Spinal cord (tissue), 10 donors: ENCODE data around the gene ZNFX1. TPM values are rescaled to one million over a fixed set of nuclear protein-coding genes. Genes with fewer than 3 reads are reported as not detected.
"Not testable (repeated sequence)": the region's sequence is repeated elsewhere in the genome, so short reads cannot be mapped to it uniquely, and the experiment has no call there.

Source experiments
- DNase-seq, 6 donors: peaks; one replicate each; pipeline versions ENCODE4 v3.0.0 to v3.0.0-alpha.2; 2013 to 2015; ENCODE audit warnings: low spot score in 6 of 6, low read depth in 4 of 6
- H3K27ac ChIP-seq: one replicate; pipeline ENCODE4 v1.5.1; 2013; ENCODE audit warnings: low read depth, low read length, control low read depth
- H3K27me3 ChIP-seq: one replicate; pipeline ENCODE4 v1.6.1; 2013; ENCODE audit warnings: low read length; ENCODE audit not compliant: control insufficient read depth, insufficient read depth
- H3K36me3 ChIP-seq: one replicate; pipeline ENCODE4 v1.6.1; 2013; ENCODE audit warnings: low read length; ENCODE audit not compliant: control insufficient read depth, insufficient read depth
- H3K4me1 ChIP-seq: one replicate; pipeline ENCODE4 v1.6.1; 2013; ENCODE audit warnings: low read length; ENCODE audit not compliant: control insufficient read depth, insufficient read depth
- H3K4me3 ChIP-seq: one replicate; pipeline ENCODE4 v1.5.1; 2013; ENCODE audit warnings: low read depth, low read length, control low read depth
- H3K9me3 ChIP-seq: one replicate; pipeline ENCODE4 v1.6.1; 2013; ENCODE audit warnings: low read length; ENCODE audit not compliant: control insufficient read depth, insufficient read depth
- WGBS: methylation state at CpG from one replicate; pipeline ENCODE4 v1.1.5; 2013; ENCODE audit warnings: missing lambda C conversion rate; ENCODE audit not compliant: insufficient coverage; 5-methylcytosine and 5-hydroxymethylcytosine counted together
- polyA plus RNA-seq, 2 donors: library from polyadenylated mRNA; unstranded; fragments of 120-200 nt; gene quantifications; one replicate each; pipeline ENCODE4 v1.2.1, GENCODE V29; 2013; ENCODE audit not compliant: insufficient read length in 2 of 2
- small RNA-seq: library from RNA; depleted of rRNA; stranded (forward); fragments of <200 nt; gene quantifications from one replicate; pipeline ENCODE3, GENCODE V24; 2014; ENCODE audit warnings: low replicate concordance
- total RNA-seq, 2 donors: library from RNA; depleted of rRNA in 1 of 2; stranded (reverse); fragments of 120-200 nt in 1 of 2; fragments of >200 nt in 1 of 2; gene quantifications; one replicate each; pipeline versions ENCODE4 v1.2.3 to v1.2.4, GENCODE V29; 2013 to 2014
- donor health status: healthy.

The ZNFX1 gene
- total and polyA plus RNA-seq, 4 donors, result 14.2 to 26.5 (median 16.0) TPM

- no peaks in the 10 kb centered on the region for H3K27me3 ChIP-seq
- no peaks in the 10 kb centered on the region for H3K4me1 ChIP-seq
- no peaks in the 10 kb centered on the region for H3K36me3 ChIP-seq
- WGBS, result 71% methylated on average over 1 of the region's 9 CpGs
- no peak overlapping the region for H3K27ac ChIP-seq
- no peak for DNase-seq
- H3K9me3 ChIP-seq, result no peaks in the 10 kb centered on the region
- H3K4me3 ChIP-seq, result no peak overlapping the region
These were observed 74.1 kb downstream of the ZNFX1 start for GRCh38 chr20:49203746-49204145.

DNA sequence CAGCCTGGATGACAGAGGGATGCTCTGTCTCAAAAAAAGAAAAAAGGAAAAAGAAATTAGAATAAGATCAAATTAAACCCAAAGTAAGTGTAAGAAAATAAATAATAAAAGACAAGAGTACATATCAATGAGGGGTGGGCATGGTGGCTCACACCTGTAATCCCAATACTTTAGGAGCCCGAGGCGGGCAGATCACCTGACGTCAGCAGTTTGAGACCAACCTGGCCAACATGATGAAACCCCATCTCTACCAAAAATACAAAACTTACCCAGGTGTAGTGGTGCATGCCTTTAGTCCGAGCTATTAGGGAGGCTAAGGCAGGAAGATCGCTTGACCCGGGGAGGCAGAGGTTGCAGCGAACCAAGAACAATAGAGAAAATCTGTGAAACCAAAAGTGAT is 74.8 kb downstream of the ZNFX1 start:
- H3K4me1 ChIP-seq, result no peaks in the 10 kb centered on the region
- H3K27ac ChIP-seq, result no peak overlapping the region
- H3K36me3 ChIP-seq, result no peaks in the 10 kb centered on the region
- H3K9me3 ChIP-seq, result no peaks in the 10 kb centered on the region
- no peak overlapping the region for H3K4me3 ChIP-seq
- H3K27me3 ChIP-seq, result no peaks in the 10 kb centered on the region
- no peak for DNase-seq
- 100% methylated on average over 1 of the region's 7 CpGs for WGBS

DNA sequence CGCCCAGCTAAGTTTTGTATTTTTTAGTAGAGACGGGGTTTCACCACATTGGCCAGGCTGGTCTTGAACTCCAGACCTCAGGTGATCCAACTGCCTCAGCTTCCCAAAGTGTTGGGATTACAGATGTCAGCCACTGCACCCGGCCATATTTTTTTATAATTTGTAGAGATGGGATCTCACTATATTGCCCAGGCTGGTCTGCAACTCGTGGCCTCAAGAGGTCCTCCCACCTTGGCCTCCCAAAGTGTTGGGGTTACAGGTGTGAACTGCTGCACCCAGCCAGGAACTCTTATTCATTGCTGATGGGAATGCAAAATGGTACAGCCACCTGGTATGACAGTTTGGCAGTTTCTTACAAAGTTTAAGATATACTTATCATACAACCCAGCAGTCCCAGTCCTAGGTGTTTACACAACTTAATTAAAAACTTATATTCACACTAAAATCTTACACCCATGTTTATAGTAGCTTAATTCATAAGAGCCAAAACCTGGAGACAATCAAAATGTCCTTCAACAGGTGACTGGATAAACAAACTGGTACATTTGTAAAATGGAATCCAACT is 78.0 kb downstream of the ZNFX1 start:
- WGBS, result no CpG with 5 or more reads among the region's 4 CpGs

GRCh38 chr20:49192944-49193518 is 84.8 kb downstream of the ZNFX1 start:
- not testable (repeated sequence) for H3K27me3 ChIP-seq, DNase-seq, H3K4me1 ChIP-seq, H3K27ac ChIP-seq, H3K36me3 ChIP-seq, H3K9me3 ChIP-seq, H3K4me3 ChIP-seq
- 88% methylated on average over 10 of the region's 11 CpGs for WGBS

More for the DNA sequence above, 78.0 kb downstream of the ZNFX1 start:
- no peak overlapping the region for H3K27ac ChIP-seq
- no peaks in the 10 kb centered on the region for H3K27me3 ChIP-seq
- H3K4me3 ChIP-seq, result no peak overlapping the region
- H3K9me3 ChIP-seq, result no peaks in the 10 kb centered on the region
- no peaks in the 10 kb centered on the region for H3K36me3 ChIP-seq
- no peak for DNase-seq
- no peaks in the 10 kb centered on the region for H3K4me1 ChIP-seq

Small RNA genes within 50 kb of the gene (small RNA-seq; reads per million reads assigned to genes)
- gene SNORD12B (5,039 reads per million, percentile 100 among the genes with 10 or more reads in this experiment), gene SNORD12C (1,904 reads per million, percentile 100 among the genes with 10 or more reads in this experiment)

Other genes with a start within 250 kb of the ZNFX1 start
- gene CSE1L, start 231.7 kb downstream of the ZNFX1 start, total RNA-seq, result 100 to 1,000 TPM in 1 of 2 donors, 10 to 100 TPM in 1; 74.5 to 131 TPM
- 10 to 100 TPM; 84.2 to 92.5 TPM for gene CSE1L, start 231.7 kb downstream of the ZNFX1 start, polyA plus RNA-seq
- 10 to 100 TPM; 54.2 to 54.9 TPM for gene STAU1, start 89.7 kb downstream of the ZNFX1 start, total RNA-seq
- gene STAU1, start 89.7 kb downstream of the ZNFX1 start, polyA plus RNA-seq, result 100 to 1,000 TPM in 1 of 2 donors, 10 to 100 TPM in 1; 93.2 to 113 TPM
- gene DDX27, start 58.6 kb downstream of the ZNFX1 start, total RNA-seq, result 10 to 100 TPM; 17.0 to 31.0 TPM
- 10 to 100 TPM; 28.2 to 32.9 TPM for gene DDX27, start 58.6 kb downstream of the ZNFX1 start, polyA plus RNA-seq
- gene KCNB1, start 204.6 kb upstream of the ZNFX1 start, total RNA-seq, result 10 to 100 TPM in 1 of 2 donors, 1 to 10 TPM in 1; 8.0 to 46.7 TPM
- 10 to 100 TPM; 13.2 to 17.1 TPM for gene KCNB1, start 204.6 kb upstream of the ZNFX1 start, polyA plus RNA-seq